Activated CD4-positive, alpha-beta T cell treated with anti-CD3 and anti-CD28 coated beads for 36 hours (primary cell): ENCODE results near the gene NRL. TPM values are rescaled to one million over a fixed set of nuclear protein-coding genes. Genes with fewer than 3 reads are reported as not detected.

Experiments
- ATAC-seq: fragments of 200-7000 bp; cut with Tn5 transposase; one replicate; pipeline ENCODE4 v1.10.0; 2021; ENCODE audit warnings: mild to moderate bottlenecking, moderate library complexity
- CTCF ChIA-PET: fragments of 350-600 bp; sonication (Branson Sonifier 250); formaldehyde crosslinking; loops from one replicate; lab custom pipeline; 2021; ENCODE audit warnings: antibody characterized with exemption; lab: Charles Lee
- POLR2A ChIA-PET: fragments of 350-600 bp; sonication (Branson Sonifier 250); formaldehyde crosslinking; loops from one replicate; lab custom pipeline; 2021; ENCODE audit warnings: antibody characterized with exemption, inconsistent platforms; lab: Charles Lee
- DNase-seq: peaks from one replicate; pipeline ENCODE4 v3.0.0-alpha.2; 2020
- H3K27ac Mint-ChIP-seq: one replicate; pipeline ENCODE4 v1.8.0; 2021; ENCODE audit warnings: mixed read lengths
- H3K27me3 Mint-ChIP-seq: one replicate; pipeline ENCODE4 v1.8.0; 2021; ENCODE audit warnings: mixed read lengths
- H3K36me3 Mint-ChIP-seq: one replicate; pipeline ENCODE4 v1.8.0; 2021; ENCODE audit warnings: low read depth, mixed read lengths
- H3K4me1 Mint-ChIP-seq: one replicate; pipeline ENCODE4 v1.8.0; 2021; ENCODE audit warnings: mixed read lengths
- H3K4me3 Mint-ChIP-seq: one replicate; pipeline ENCODE4 v1.8.0; 2021; ENCODE audit warnings: mild to moderate bottlenecking, moderate library complexity, mixed read lengths
- H3K9me3 Mint-ChIP-seq: one replicate; pipeline ENCODE4 v1.8.0; 2021; ENCODE audit warnings: low read depth, mixed read lengths
- intact Hi-C, 2 experiments: fragments of 100-400 bp; cut with DNase I in 1 of 2; cut with micrococcal nuclease in 1 of 2; formaldehyde crosslinking; loops; one replicate each; pipeline versions ENCODE4 v1.14.2 to v1.15.1; 2022 to 2024; cut with DNase I, micrococcal nuclease
- total RNA-seq, 2 experiments: library from RNA; stranded (reverse); gene quantifications; one replicate each; pipeline ENCODE4 v1.2.3, GENCODE V29; 2021

Gene NRL
- total RNA-seq, 2 experiments from 2014 or later, result 1.5 to 1.6 TPM

- no peak overlapping the region for H3K27ac Mint-ChIP-seq
- ATAC-seq (no peak), DNase-seq (no peak)
- CTCF ChIA-PET, result interaction anchor here (0.7 to 1.0 kb wide), 2 partner anchors 8 to 14 kb away, joined by 3 to 4 read pairs; no protein-coding TSS in a partner anchor
- H3K9me3 Mint-ChIP-seq, result no peaks in the 10 kb centered on the region
- no peak overlapping the region for H3K4me3 Mint-ChIP-seq
- peaks cover 10% of the 10 kb centered on the region for H3K4me1 Mint-ChIP-seq
- intact Hi-C loops, result no loop called here
- H3K27me3 Mint-ChIP-seq, result no peaks in the 10 kb centered on the region
- H3K36me3 Mint-ChIP-seq, result peaks cover 58% of the 10 kb centered on the region
- POLR2A ChIA-PET, result no interaction called here
These were observed 13.7 kb downstream of the NRL start for GRCh38 chr14:24100982-24101494.

DNA sequence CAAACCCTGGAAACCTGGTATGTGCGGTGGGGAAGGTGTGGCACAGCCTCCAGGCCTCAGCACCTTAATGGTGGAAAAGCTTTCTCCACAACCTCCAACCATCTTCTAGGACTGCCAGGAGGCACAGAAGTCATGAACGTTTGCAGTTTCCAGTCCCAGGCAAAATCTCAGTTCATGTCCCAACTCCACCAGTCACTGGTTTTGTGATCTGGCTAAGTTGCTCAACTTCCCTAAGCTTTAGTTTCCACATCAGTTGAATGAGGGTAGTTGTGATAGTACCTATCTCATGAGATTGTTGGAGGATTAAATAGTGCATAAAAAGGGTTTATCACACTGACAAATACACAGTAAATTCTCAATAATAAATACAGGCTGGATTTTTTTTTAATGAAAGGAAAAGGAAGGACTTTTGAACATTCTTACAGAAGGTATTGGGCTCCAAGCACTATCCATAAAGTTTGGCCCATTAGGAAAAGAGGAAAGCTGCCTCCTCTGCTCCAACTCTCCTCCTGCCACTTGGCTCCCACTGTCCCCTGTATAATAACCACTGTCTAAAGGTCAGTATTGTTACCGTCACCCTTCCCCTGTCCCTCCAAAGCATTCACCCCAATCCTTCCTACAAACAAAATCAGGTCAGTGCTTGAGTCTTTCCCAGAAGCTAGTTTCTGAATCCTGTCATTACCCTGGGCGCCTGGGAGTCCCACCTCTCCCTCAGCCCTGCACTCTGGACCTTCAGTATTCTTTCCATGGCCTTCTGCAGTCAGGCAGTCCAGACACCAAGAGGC is 14.4 kb downstream of the NRL start:
- Mint-ChIP-seq H3K9me3 (no peaks in the 10 kb centered on the region), H3K4me1 (peaks cover 13% of the 10 kb centered on the region), H3K27ac (no peak overlapping the region), H3K4me3 (no peak overlapping the region), H3K36me3 (peaks cover 63% of the 10 kb centered on the region), H3K27me3 (no peaks in the 10 kb centered on the region)
- intact Hi-C loops, result no loop called here
- ChIA-PET POLR2A (no interaction called here), CTCF (interaction anchor here (0.7 to 12.4 kb wide), 3 partner anchors 7 to 14 kb away, joined by 3 to 189 read pairs (median 4); no protein-coding TSS in a partner anchor)
- DNase-seq (no peak), ATAC-seq (no peak)

DNA sequence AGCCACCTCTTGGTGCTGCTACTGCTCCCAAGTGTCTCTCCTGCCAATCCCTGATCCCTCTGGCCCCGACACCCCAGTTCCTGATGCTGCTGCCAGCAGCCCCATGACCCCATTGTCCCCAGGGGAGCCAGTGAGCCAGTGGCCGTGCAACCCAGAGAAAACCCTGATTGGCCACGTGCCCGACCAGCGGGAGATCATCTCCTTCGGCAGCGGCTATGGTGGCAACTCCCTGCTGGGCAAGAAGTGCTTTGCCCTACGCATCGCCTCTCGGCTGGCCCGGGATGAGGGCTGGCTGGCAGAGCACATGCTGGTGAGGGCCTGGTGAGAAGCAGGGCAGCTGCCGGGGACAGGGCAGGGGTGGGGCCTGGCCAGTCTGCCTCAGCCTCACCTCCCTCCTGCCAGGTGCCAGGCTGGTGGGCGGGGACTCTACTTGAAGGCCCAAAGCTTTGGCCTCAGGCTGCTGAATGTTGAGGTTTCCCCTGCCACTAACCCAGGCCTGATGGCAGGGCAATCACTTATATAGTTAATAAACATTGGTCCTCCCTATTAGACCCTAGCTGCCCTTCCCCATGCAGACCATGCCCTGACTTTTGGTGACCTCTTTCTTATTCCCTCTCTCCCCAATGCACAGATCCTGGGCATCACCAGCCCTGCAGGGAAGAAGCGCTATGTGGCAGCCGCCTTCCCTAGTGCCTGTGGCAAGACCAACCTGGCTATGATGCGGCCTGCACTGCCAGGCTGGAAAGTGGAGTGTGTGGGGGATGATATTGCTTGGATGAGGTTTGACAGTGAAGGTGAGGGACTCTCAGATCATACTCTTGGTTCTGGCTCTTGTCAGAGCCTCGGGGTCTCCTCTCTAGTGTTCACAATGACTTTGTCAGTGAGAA is 15.6 kb downstream of the NRL start:
- Mint-ChIP-seq H3K36me3 (peaks cover 63% of the 10 kb centered on the region), H3K27ac (no peak overlapping the region), H3K4me3 (no peak overlapping the region), H3K27me3 (no peaks in the 10 kb centered on the region), H3K4me1 (peaks cover 14% of the 10 kb centered on the region), H3K9me3 (no peaks in the 10 kb centered on the region)
- DNase-seq (no peak), ATAC-seq (no peak)
- CTCF ChIA-PET, result interaction anchor here (12.4 kb wide), 1 partner anchor 8 kb away, joined by 189 read pairs; no protein-coding TSS in a partner anchor
- intact Hi-C loops, result no loop called here
- POLR2A ChIA-PET, result no interaction called here

DNA sequence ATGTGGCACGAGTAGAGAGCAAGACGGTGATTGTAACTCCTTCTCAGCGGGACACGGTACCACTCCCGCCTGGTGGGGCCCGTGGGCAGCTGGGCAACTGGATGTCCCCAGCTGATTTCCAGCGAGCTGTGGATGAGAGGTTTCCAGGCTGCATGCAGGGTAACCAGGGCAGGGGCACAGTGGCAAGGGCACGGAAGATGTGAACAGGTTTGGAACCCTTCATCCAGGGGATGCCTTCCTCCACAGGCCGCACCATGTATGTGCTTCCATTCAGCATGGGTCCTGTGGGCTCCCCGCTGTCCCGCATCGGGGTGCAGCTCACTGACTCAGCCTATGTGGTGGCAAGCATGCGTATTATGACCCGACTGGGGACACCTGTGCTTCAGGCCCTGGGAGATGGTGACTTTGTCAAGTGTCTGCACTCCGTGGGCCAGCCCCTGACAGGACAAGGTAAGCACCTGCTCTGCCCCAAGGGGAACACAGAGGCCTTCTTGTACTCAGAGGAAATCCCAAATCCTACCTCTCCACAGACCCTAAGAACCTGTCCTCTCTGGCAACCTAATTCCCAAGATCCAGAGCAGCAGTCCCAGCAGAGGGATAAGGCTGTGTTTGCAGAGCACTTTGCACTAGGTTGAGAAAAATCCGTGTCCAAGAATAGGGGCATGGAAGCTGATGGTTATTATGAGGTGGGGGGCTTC is 16.4 kb downstream of the NRL start:
- peaks cover 18% of the 10 kb centered on the region for H3K4me1 Mint-ChIP-seq

GRCh38 chr14:24096545-24097181 is 18.1 kb downstream of the NRL start:
- Mint-ChIP-seq H3K4me3 (peak overlapping the region; percentile 49), H3K9me3 (no peaks in the 10 kb centered on the region), H3K36me3 (peaks cover 46% of the 10 kb centered on the region), H3K4me1 (peaks cover 22% of the 10 kb centered on the region), H3K27me3 (no peaks in the 10 kb centered on the region), H3K27ac (peak overlapping the region; percentile 53)
- ChIA-PET POLR2A (interaction anchor here (0.6 kb wide), 1 partner anchor 555 kb away, joined by 3 read pairs; no protein-coding TSS in a partner anchor), CTCF (interaction anchor here (0.6 to 12.4 kb wide), 3 partner anchors 11 to 40 kb away, joined by 3 to 189 read pairs (median 124); no protein-coding TSS in a partner anchor)
- intact Hi-C loops, result no loop called here
- DNase-seq, result no peak
- no peak for ATAC-seq

More for the DNA sequence above, 16.4 kb downstream of the NRL start:
- H3K9me3 Mint-ChIP-seq, result no peaks in the 10 kb centered on the region
- H3K4me3 Mint-ChIP-seq, result no peak overlapping the region
- no peak overlapping the region for H3K27ac Mint-ChIP-seq
- CTCF ChIA-PET, result interaction anchor here (12.4 kb wide), 1 partner anchor 9 kb away, joined by 189 read pairs; no protein-coding TSS in a partner anchor
- no peak for DNase-seq
- H3K27me3 Mint-ChIP-seq, result no peaks in the 10 kb centered on the region
- POLR2A ChIA-PET, result no interaction called here
- peaks cover 59% of the 10 kb centered on the region for H3K36me3 Mint-ChIP-seq
- intact Hi-C loops, result no loop called here
- ATAC-seq, result no peak

DNA sequence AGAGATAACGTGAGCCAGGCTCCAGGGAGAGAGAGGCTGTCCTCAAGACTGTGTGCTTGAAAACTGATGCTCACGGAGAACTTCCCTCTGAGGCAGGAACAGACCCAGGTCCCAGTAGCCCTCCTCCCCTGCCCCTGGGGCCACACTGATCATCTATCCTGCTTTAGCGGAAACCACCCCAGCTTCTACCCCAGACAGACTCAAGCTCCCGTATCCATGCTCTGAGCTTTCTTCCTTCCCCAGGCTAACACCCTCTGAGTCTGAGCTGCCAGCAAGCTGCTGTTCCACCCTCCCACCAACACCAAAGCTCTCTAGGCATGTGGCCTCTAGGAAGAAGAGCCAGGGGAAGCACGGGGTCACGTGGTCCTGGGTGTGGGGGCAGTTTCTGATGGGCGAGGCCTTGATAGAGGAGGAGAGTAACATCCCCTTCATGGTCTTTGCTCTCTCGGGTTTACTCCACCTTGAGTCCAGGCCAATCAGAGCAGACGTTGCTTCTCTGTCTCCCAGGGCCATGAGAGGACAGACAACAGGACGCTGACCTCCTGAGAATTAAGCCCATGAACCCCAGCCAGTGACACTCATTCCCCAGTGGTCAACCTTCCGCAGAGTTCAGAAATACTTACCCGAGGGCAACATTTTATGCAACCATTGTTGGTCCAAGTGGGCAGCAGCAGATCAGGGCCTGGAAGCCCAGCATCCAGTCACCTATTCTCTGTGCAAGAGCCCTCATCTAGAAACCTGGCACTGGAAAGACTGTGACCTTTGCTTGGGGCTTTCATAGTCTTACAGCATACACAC is 19.3 kb downstream of the NRL start:
- ChIA-PET POLR2A (interaction anchor here (0.9 to 2.9 kb wide), 6 partner anchors 13 to 107 kb away, joined by 3 to 13 read pairs (median 6); partner anchors contain the start of genes DCAF11, DHRS4L2, NRL and PSME2), CTCF (interaction anchor here (0.6 to 12.4 kb wide), 8 partner anchors 12 to 1000 kb away, joined by 3 to 189 read pairs (median 18); partner anchors contain the start of genes ACIN1, C14orf119, CARMIL3 and DCAF11)
- DNase-seq (peak; percentile 82), ATAC-seq (peak; percentile 40)
- H3K4me3 Mint-ChIP-seq, result peak overlapping the region; percentile 85
- H3K36me3 Mint-ChIP-seq, result peaks cover 35% of the 10 kb centered on the region
- no peaks in the 10 kb centered on the region for H3K9me3 Mint-ChIP-seq
- H3K27me3 Mint-ChIP-seq, result no peaks in the 10 kb centered on the region
- peaks cover 24% of the 10 kb centered on the region for H3K4me1 Mint-ChIP-seq
- intact Hi-C loops, result loop anchor here in 1 of 2 experiments (1.0 to 2.0 kb wide), 4 partner anchors 13 to 529 kb away; partner anchors contain the start of genes AP1G2, CARMIL3 and DHRS4L2
- peak overlapping the region; percentile 95 for H3K27ac Mint-ChIP-seq

DNA sequence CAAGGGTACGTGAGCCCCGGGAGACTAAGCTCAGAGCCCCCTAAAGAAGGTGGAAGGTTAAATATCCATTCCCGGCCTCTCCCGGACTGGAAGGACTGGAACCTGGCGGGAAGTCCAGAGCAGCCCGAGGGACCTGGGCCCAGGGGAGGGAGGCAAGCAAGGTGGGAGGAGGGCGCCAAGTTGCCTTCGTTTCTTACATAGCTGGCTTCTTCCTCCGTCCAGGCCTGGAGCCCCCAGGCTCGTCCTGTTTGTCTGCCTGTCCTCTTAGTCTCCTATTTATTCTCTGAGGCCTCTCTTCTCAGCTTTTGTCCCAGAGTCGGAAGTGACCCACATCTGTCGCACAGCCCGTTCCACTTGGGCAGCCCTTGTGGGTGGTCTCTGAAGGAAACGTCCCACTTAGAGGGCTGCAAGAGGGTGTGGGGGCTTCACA is 19.9 kb downstream of the NRL start:
- Mint-ChIP-seq H3K4me3 (peak overlapping the region; percentile 85), H3K27me3 (no peaks in the 10 kb centered on the region), H3K9me3 (no peaks in the 10 kb centered on the region), H3K27ac (peak overlapping the region; percentile 95), H3K4me1 (peaks cover 26% of the 10 kb centered on the region), H3K36me3 (peaks cover 29% of the 10 kb centered on the region)
- CTCF ChIA-PET, result interaction anchor here (0.6 to 12.4 kb wide), 8 partner anchors 13 to 1000 kb away, joined by 3 to 189 read pairs (median 18); partner anchors contain the start of genes ACIN1, C14orf119, CARMIL3 and DCAF11
- ATAC-seq (no peak), DNase-seq (peak; percentile 27)
- POLR2A ChIA-PET, result interaction anchor here (0.9 to 2.9 kb wide), 9 partner anchors 12 to 106 kb away, joined by 3 to 13 read pairs (median 5); partner anchors contain the start of genes DCAF11, DHRS4L2, EMC9 and IRF9
- intact Hi-C loops, result loop anchor here (1.0 to 5.0 kb wide), 14 partner anchors 13 to 528 kb away; partner anchors contain the start of genes DCAF11 (in 2 of the 2), DHRS4L2 (in 2 of the 2), NRL (in 2 of the 2) and AP1G2 (in 1 of the 2)

- H3K27ac Mint-ChIP-seq, result peak within 1 kb of the TSS; percentile 95
- intact Hi-C loops, result loop anchor here (1.0 to 5.0 kb wide), 13 partner anchors 13 to 527 kb away; partner anchors contain the start of genes DCAF11 (in 2 of the 2), DHRS4L2 (in 2 of the 2), NRL (in 2 of the 2) and AP1G2 (in 1 of the 2)
These were observed 20.6 kb downstream of the NRL start, which contains the start of gene PCK2 for GRCh38 chr14:24093901-24094840. Gene PCK2 (plus strand): TSS chr14:24094311. CDS start chr14:24094406, 95 bp downstream.

More at GRCh38 chr14:24093901-24094840, 20.6 kb downstream of the NRL start, which contains the start of gene PCK2:
- peak; percentile 95 for DNase-seq
- no peaks in the 10 kb centered on the region for H3K27me3 Mint-ChIP-seq
- ChIA-PET POLR2A (interaction anchor here (0.6 to 2.9 kb wide), 11 partner anchors 12 to 105 kb away, joined by 3 to 13 read pairs (median 5); partner anchors contain the start of genes DCAF11, DHRS4L2, EMC9 and IRF9), CTCF (interaction anchor here (0.8 to 12.4 kb wide), 9 partner anchors 13 to 79 kb away, joined by 3 to 189 read pairs (median 4); partner anchors contain the start of genes DCAF11, IRF9 and NRL)
- H3K9me3 Mint-ChIP-seq, result no peaks in the 10 kb centered on the region
- ATAC-seq, result peak; percentile 87
- peak within 1 kb of the TSS; percentile 85 for H3K4me3 Mint-ChIP-seq
- peaks cover 26% of the 10 kb centered on the region for H3K4me1 Mint-ChIP-seq
- H3K36me3 Mint-ChIP-seq, result peaks cover 23% of the 10 kb centered on the region
